Activated CD8-positive, alpha-beta memory T cell treated with anti-CD3 and anti-CD28 coated beads for 36 hours (primary cell): ENCODE data around the gene WWC2. TPM values are rescaled to one million over a fixed set of nuclear protein-coding genes. Genes with fewer than 3 reads are reported as not detected.
"Not testable (repeated sequence)": the region's sequence is repeated elsewhere in the genome, so short reads cannot be mapped to it uniquely, and the experiment has no call there.

Experiments used
- CTCF ChIA-PET: fragments of 350-600 bp; sonication (Branson Sonifier 250); formaldehyde crosslinking; loops from one replicate; lab custom pipeline; 2021; ENCODE audit warnings: antibody characterized with exemption; lab: Charles Lee
- POLR2A ChIA-PET: fragments of 350-600 bp; sonication (Branson Sonifier 250); formaldehyde crosslinking; loops from one replicate; lab custom pipeline; 2021; ENCODE audit warnings: antibody characterized with exemption; lab: Charles Lee
- total RNA-seq, 2 experiments: library from RNA; stranded (reverse); gene quantifications; one replicate each; pipeline ENCODE4 v1.2.3, GENCODE V29; 2021

WWC2 gene
- total RNA-seq, 2 experiments from 2014 or later, result 1.3 to 1.5 TPM

GRCh38 chr4:183132865-183133264 is 33.8 kb downstream of the WWC2 start:
- CTCF ChIA-PET, result no interaction called here

GRCh38 chr4:183136855-183137254 is 37.8 kb downstream of the WWC2 start:
- CTCF ChIA-PET, result no interaction called here
- POLR2A ChIA-PET, result no interaction called here

More at GRCh38 chr4:183132865-183133264, 33.8 kb downstream of the WWC2 start:
- POLR2A ChIA-PET, result interaction anchor here (0.6 kb wide), 1 partner anchor 12 kb away, joined by 5 read pairs; no protein-coding TSS in a partner anchor

DNA sequence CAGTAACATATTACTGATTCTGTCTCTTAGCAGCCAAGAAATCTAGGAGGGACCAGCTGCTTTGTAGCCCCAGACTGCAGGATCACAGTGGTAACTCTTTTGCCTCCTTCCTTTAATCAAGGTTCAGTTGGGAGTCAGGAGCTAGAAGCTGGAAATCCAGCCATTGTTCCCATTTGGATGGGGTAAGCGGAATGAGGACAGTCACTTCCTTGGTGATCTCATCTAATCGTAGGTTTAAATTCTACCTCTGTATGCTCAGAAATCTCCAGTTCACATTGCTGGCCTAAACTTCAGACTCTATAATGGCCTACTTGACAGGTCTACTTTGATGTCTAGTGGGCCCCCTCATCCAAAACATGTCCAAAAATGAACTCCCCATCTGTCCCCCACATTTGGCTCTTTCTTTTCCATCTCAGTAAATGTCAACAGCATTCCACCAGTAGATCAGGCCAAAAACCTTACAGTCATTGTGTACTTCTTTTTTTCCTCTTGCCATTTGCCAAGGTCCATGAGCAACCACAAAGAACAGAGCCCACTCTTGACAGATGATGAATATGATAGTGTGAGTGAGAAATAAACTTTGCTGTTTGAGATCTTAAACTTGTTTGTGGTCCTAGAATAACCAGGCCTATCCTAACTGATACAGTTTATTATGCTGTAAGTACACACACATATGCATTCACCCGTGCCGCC is 40.1 kb downstream of the WWC2 start:
- ChIA-PET POLR2A (no interaction called here), CTCF (interaction anchor here (0.6 kb wide), 1 partner anchor 10 kb away, joined by 3 read pairs; no protein-coding TSS in a partner anchor)

DNA sequence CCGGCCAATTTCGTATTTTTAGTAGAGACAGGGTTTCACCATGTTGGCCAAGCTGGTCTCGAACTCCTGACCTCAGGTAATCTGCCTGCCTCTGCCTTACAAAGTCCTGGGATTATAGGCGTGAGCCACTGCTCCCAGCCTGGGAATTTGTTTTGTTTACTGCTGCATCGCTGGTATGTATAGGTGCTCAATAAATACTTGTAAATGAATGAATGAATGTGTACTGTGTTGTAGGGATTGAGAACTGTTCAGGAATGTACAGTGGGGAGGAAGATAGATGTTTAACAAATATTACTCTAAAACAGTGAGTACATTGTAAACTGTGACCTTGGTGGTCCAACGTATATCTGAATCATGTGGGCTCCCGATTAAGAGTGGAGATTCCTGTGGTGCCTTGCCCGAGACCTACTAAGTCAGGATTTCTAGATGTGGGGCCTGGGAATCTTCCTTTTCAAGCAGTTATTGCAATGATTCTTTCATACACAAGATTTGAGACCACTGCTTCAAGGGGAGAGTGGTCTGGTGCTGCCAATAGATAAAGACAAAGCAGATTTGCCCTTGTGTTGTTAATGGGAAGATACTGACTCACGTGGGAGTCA is 41.0 kb downstream of the WWC2 start:
- POLR2A ChIA-PET, result no interaction called here

GRCh38 chr4:183140911-183141320 is 41.9 kb downstream of the WWC2 start:
- ChIA-PET POLR2A (no interaction called here), CTCF (no interaction called here)

More for the DNA sequence above, 41.0 kb downstream of the WWC2 start:
- CTCF ChIA-PET, result no interaction called here

GRCh38 chr4:183141997-183142396 is 42.9 kb downstream of the WWC2 start:
- POLR2A ChIA-PET, result no interaction called here
- CTCF ChIA-PET, result no interaction called here

DNA sequence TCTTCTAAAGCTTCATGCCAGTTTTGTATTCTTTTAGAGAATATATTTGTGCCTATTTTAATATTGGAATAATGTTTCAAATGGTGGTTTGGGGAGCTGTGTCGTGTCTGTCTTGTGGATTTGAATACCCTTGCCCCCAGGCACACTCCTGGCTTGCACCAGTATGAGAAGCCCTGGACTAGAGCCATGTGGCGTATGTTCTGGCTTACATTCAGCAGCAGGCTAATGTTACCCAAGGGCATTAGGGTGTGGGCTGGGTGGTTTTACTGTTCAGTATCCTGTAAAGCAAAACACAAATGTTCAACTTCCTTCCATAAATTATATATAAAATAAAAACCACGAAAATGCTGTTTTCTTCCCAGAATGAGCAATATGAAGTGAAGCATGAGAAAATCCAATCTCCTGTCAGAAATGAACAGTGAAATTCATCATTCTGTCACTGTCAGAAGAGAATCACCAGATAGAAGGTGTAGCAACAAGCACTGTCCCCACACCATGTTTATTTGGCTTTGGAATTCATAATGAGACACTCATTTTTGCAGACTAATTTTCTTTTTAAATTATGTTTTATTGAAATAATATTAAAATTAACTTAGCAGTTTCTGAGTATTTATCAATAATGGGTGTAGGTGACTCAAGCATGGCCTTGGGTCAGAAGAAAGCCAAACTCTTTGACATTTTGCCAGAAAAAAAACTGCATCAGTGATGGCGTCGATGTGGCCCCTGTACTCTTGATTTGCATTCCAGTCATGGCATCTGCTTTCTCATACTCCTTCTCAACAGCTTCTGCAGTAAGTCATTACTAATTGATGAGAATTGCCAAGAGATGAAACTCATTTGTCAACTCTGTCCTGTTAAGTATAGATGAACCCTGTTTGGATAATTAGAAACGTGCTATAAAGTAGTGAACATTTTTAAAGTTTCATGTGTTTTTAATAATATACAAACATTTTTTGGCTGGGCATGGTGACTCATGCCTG is 43.8 kb downstream of the WWC2 start:
- POLR2A ChIA-PET, result no interaction called here
- CTCF ChIA-PET, result no interaction called here

- POLR2A ChIA-PET, result no interaction called here
- CTCF ChIA-PET, result no interaction called here
Observed at GRCh38 chr4:183144787-183145186, 45.7 kb downstream of the WWC2 start.

GRCh38 chr4:183145773-183146172 is 46.7 kb downstream of the WWC2 start:
- CTCF ChIA-PET, result no interaction called here

GRCh38 chr4:183146478-183146877 is 47.4 kb downstream of the WWC2 start:
- ChIA-PET CTCF (no interaction called here), POLR2A (no interaction called here)

More at GRCh38 chr4:183145773-183146172, 46.7 kb downstream of the WWC2 start:
- POLR2A ChIA-PET, result no interaction called here

DNA sequence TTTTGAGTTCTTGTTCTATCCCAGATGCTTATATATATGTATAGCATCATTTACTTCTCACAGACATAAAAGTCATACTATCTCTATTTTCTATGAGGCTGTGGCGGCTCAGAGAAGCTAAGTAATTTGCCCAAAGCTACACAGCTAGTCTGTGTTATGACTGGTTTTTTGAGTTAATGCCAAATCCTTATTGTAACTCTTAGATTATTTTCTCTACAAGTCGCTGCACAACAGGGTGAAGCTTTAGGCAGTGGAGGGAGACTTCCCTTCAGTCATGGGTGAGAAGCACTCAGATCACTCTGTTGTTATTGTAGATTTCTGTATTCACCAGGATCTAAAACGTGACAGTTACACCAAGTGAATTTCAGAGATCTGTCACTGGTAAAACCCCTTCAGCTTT is 48.1 kb downstream of the WWC2 start:
- ChIA-PET CTCF (interaction anchor here (0.9 kb wide), 1 partner anchor 115 kb away, joined by 3 read pairs; no protein-coding TSS in a partner anchor), POLR2A (no interaction called here)

DNA sequence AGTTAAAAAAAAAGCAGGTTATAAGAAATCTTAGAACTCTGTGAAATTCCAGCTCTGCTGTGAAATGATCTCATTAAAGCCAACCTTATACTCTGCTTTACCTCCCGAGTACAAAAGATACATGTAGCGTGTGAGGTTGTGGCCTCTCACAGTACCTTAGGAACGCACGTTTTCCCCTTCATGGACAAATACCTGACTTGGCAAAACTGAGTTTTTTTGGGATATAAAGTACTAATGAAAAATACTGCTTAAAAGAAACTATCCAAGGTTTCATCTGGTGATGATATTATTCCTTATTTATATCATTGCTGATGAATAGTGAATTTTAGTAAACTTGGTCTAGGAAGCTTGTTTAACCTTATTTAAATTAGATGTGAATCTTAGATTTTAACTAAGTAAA is 48.9 kb downstream of the WWC2 start:
- ChIA-PET CTCF (interaction anchor here (0.9 kb wide), 1 partner anchor 114 kb away, joined by 3 read pairs; no protein-coding TSS in a partner anchor), POLR2A (no interaction called here)

- POLR2A ChIA-PET, result no interaction called here
- CTCF ChIA-PET, result no interaction called here
Observed at GRCh38 chr4:183149616-183150539, 50.8 kb downstream of the WWC2 start.

- CTCF ChIA-PET, POLR2A ChIA-PET: not testable (repeated sequence)
Observed at GRCh38 chr4:183150664-183151063, 51.6 kb downstream of the WWC2 start.

GRCh38 chr4:183152232-183152631 is 53.2 kb downstream of the WWC2 start:
- CTCF ChIA-PET, POLR2A ChIA-PET: not testable (repeated sequence)

DNA sequence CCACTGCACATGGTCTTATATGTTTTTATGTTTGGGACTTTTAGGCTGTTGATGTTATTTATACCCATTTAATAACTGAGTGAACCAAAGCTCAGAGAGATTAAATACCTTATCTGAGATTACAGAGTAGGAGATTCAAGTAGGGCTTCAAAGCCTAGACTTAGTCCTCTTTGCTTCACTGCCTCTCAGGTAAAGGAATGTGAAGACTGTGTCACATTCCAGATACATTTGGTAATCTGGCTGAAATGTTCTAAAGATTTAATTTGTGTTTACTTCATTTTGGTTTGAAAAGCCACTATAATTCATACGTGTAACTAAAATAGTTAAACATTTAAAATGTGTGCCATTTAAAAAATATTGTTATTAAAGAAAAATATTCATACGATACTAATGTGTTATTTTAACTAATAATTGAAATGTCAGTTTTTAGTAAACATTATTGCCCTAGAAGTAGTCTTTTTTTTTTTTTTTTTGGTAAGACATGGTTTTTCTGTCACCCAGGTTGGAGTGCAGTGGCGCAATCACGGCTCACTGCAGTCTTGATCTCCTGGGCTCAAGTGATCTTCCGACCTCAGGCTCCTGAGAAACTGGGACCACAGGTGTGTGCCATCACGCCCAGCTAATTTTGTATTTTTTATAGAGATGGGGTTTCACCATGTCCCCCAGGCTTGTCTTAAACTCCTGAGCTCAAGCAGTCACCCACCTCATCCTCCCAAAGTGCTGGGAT is 54.3 kb downstream of the WWC2 start:
- ChIA-PET POLR2A (no interaction called here), CTCF (no interaction called here)

- POLR2A ChIA-PET, result no interaction called here
- CTCF ChIA-PET, result no interaction called here
Observed at GRCh38 chr4:183154701-183155391, 55.8 kb downstream of the WWC2 start.
